ENCODE results near the gene ERVK3-1. TPM values are rescaled to one million over a fixed set of nuclear protein-coding genes. Genes with fewer than 3 reads are reported as not detected.

Gene ERVK3-1
- total and polyA plus RNA-seq, 11 donors, result 12.8 to 61.1 (median 24.3) TPM

DNA sequence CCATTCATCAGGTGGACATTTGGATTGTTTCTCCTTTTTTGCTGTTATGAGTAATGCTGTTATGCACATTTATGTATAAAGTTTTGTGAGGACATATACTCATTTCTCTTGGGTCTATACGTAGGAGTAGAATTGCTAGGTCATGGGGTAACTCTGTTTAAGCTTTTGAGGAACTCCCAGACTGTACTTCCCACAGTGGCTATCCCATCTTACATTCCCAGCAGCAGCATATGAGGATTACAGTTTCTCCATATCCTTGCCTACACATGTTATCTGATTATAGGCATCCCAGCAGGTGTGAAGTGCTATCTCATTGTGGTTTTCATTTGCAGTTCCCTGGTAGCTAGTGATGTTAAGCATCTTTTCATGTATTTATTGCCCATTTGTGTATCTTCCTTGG lies 27.5 kb downstream of the ERVK3-1 start:
- Histone ChIP-seq H3K9me3 (no peaks in the 10 kb centered on the region), H3K27me3 (no peaks in the 10 kb centered on the region), H3K36me3 (peaks cover 0 to 24% (median 16%) of the 10 kb centered on the region in 9 donors), H3K27ac (no peak overlapping the region), H3K4me3 (no peak overlapping the region), H3K4me1 (peaks cover 3 to 23% (median 7%) of the 10 kb centered on the region in 12 donors)
- DNase-seq (no peak), ATAC-seq (no peak)
- intact Hi-C loops (cut with DNase I), result no loop called here
- TF ChIP-seq, protein P1, sequence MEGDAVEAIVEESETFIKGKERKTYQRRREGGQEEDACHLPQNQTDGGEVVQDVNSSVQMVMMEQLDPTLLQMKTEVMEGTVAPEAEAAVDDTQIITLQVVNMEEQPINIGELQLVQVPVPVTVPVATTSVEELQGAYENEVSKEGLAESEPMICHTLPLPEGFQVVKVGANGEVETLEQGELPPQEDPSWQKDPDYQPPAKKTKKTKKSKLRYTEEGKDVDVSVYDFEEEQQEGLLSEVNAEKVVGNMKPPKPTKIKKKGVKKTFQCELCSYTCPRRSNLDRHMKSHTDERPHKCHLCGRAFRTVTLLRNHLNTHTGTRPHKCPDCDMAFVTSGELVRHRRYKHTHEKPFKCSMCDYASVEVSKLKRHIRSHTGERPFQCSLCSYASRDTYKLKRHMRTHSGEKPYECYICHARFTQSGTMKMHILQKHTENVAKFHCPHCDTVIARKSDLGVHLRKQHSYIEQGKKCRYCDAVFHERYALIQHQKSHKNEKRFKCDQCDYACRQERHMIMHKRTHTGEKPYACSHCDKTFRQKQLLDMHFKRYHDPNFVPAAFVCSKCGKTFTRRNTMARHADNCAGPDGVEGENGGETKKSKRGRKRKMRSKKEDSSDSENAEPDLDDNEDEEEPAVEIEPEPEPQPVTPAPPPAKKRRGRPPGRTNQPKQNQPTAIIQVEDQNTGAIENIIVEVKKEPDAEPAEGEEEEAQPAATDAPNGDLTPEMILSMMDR (IDR thresholded peaks at IDR 0.05), result no peak
- no peak for TF ChIP-seq POLR2A (IDR thresholded peaks at IDR 0.05)
- 93 to 100% (median 96%) methylated on average over 1 of the region's 1 CpG for WGBS, 4 donors

DNA sequence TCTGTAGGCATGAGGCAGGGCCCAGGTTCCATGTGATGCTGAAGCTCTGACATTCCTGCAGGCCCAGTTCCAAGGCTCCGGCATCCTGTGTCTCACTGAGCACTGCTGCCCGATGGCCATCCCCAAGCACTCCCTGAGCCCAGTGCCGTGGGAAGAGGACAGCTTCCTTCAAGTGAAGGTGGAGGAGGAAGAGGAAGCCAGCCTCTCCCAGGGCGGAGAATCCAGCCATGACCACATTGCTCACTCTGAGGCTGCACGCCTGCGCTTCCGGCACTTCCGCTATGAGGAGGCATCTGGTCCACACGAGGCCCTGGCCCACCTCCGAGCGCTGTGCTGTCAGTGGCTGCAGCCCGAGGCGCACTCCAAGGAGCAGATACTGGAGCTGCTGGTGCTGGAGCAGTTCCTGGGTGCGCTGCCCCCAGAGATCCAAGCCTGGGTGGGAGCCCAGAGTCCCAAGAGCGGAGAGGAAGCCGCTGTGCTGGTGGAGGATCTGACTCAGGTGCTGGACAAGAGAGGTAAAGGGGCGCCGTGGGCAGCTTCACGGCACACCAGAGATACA lies 29.6 kb downstream of the ERVK3-1 start:
- WGBS, 4 donors, result 90 to 94% (median 92%) methylated on average over 19 of the region's 19 CpGs
- Histone ChIP-seq H3K4me3 (no peak overlapping the region), H3K27me3 (no peaks in the 10 kb centered on the region), H3K27ac (no peak overlapping the region), H3K36me3 (peaks cover 0 to 41% (median 32%) of the 10 kb centered on the region in 9 donors), H3K9me3 (no peaks in the 10 kb centered on the region), H3K4me1 (peaks cover 0 to 10% (median 0%) of the 10 kb centered on the region in 12 donors)
- intact Hi-C loops (cut with DNase I), result no loop called here
- DNase-seq (no peak), ATAC-seq (no peak)
- no peak for TF ChIP-seq POLR2A (IDR thresholded peaks at IDR 0.05)
- TF ChIP-seq, protein P1 (IDR thresholded peaks at IDR 0.05), result no peak

DNA sequence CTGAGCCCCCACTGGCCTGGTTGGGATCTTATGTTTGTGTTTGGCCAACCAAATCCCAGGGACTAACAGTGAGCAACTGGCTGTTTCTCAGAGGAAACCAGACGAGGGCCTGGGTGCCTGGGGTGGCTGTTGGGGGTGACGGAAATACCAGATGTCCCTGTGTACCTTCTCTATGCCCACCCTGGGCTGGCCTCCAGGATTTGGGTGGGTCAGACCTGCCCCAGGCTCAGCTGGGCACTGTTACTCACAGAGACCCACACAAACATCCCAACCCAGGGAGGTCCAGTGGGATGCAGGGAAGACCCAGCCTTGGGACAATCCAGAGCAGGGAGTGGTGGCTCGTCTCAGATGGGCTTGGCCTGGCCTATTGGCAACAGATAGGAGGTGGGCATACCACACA lies 30.5 kb downstream of the ERVK3-1 start:
- intact Hi-C loops (cut with DNase I), result no loop called here
- ATAC-seq, result no peak

DNA sequence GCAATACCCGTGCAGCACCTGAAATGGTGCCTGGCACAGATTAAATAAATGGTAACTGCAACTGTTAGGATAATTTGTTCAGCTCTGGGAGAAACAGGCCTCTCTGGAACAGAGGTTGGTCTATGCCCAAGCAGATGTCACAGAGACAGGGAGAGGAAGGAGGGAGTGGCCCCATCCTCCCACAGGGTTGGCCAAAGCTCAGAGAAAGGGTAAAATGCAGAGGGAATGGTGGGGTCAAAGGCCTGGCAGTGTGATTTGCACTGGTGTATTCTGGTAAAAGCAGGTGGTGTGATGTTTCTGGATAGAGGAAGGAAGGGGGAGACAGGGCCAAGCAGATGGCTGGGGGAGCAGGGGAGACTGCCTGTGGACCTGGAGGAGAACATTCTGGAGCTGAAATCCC lies 31.0 kb downstream of the ERVK3-1 start:
- ATAC-seq (no peak), DNase-seq (no peak)
- H3K4me3 ChIP-seq, result no peak overlapping the region
- H3K4me1 ChIP-seq, result no peaks in the 10 kb centered on the region
- no peak for TF ChIP-seq POLR2A (IDR thresholded peaks at IDR 0.05)
- TF ChIP-seq, protein P1 (IDR thresholded peaks at IDR 0.05), result no peak
- intact Hi-C loops (cut with DNase I), result no loop called here
- no peak overlapping the region for H3K27ac ChIP-seq
- H3K36me3 ChIP-seq, result peaks cover 0 to 48% (median 36%) of the 10 kb centered on the region in 9 donors
- H3K9me3 ChIP-seq, result no peaks in the 10 kb centered on the region
- no peaks in the 10 kb centered on the region for H3K27me3 ChIP-seq
- WGBS, 4 donors, result 93 to 100% (median 98%) methylated on average over 1 of the region's 1 CpG

More for the DNA sequence above, 30.5 kb downstream of the ERVK3-1 start:
- no peaks in the 10 kb centered on the region for H3K9me3 ChIP-seq
- 81 to 93% (median 88%) methylated on average over 3 of the region's 3 CpGs for WGBS, 4 donors
- DNase-seq, result no peak
- H3K36me3 ChIP-seq, result peaks cover 0 to 46% (median 36%) of the 10 kb centered on the region in 9 donors
- H3K27ac ChIP-seq, result no peak overlapping the region
- H3K27me3 ChIP-seq, result no peaks in the 10 kb centered on the region
- TF ChIP-seq, protein P1 (IDR thresholded peaks at IDR 0.05), result no peak
- TF ChIP-seq POLR2A (IDR thresholded peaks at IDR 0.05), result no peak
- H3K4me1 ChIP-seq, result peaks cover 0 to 3% (median 0%) of the 10 kb centered on the region in 12 donors
- no peak overlapping the region for H3K4me3 ChIP-seq
